Fibroblast of peridontal ligament (primary cell): Measurements from ENCODE around the gene EPHA6.
"Not testable (repeated sequence)": the region's sequence is repeated elsewhere in the genome, so short reads cannot be mapped to it uniquely, and the experiment has no call there.

Experiments used
- DNase-seq: peaks from one replicate; pipeline ENCODE4 v3.0.0-alpha.2; 2010; ENCODE audit errors: extremely low read depth

Gene EPHA6

DNA sequence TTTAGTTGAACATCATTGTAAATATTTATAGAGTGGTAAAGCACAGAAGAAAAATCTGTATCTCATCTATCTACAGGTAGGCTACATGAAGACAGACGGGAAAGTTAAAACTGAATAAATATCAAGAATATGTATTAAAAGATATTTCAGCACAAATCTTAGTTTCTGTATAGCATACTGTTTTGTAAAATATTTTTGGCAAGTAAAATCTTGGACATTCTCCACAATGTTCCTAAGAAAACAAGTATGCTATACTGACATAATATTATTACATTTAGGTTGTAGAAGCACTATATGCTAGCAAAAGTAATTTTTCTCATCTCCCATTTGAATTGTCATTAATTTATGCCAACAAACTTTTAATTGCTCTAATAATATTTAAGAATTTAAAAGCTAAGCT is 623.7 kb downstream of the EPHA6 start:
- DNase-seq, result no peak

DNA sequence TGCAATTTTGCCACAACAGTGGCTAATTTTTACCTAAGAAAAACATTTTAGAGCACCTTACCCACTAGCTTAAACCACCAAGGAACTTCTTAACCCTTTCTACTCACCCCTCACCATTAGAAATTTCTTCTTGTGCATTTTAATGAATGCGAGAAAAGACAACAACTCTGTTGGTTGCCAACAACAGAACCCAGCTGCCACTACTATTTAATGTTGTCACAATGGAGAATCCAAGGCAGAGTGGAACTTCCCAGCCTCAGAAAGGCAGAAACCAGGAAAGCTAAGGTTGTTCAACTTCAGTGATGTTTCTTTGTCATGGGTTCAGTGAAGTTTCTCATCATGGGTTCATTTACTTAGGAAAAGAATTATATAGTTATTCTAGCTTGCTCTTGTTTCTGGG is 625.0 kb downstream of the EPHA6 start:
- no peak for DNase-seq

DNA sequence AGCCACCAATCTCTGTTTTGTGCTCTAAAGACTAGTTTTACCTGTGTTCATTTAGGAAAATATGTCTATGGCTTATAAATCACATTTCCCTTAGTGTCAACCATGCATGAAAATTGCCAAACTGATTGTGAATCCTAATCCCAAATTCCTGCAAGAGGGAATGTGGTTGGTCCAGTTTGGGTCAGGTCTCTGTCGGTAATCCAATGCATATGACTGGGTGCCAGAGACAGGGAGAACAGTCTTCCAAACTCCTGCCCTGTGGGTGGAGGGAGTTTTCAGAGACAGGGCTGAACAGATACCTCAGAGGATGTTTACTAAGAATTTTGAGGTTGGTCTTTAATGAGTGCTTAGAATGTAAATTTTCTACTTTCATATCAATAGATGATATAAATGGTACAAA is 649.6 kb downstream of the EPHA6 start:
- DNase-seq, result no peak

DNA sequence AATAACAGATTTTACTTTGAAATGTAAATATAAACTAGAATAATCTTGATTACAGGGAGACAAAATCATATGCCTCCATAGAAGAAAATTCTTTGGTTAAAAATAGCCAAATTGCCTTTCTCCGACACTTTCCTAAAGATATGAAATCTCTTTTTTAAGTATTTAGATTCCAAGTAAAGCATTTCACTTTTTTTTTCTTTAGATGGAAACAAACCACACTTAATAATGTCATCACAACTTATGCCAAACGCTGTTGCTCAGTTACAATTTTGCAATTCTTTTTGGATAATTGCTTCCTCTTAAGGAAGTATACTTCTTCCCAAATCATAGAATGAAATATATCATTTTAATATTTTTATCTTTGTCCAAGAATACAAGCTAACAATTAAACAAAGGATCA is 656.1 kb downstream of the EPHA6 start:
- DNase-seq, result no peak

DNA sequence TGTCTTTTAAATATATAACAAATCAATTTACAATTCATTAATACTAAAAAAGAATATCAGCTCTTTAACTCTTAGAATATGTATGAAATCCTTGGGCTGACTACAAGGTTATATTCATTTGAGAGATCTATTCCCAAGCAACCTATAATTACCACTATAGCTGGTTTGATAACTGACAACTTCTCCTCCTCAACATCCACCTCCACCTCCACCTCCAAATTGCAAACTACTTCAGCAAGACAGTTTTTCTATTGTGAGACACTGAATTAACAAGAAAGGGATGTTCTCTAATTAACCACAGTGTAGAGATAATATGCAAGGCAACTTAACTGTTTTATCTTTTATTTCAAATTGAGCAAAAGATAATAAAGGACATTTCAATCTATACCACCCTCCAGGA is 665.3 kb downstream of the EPHA6 start:
- DNase-seq, result no peak

DNA sequence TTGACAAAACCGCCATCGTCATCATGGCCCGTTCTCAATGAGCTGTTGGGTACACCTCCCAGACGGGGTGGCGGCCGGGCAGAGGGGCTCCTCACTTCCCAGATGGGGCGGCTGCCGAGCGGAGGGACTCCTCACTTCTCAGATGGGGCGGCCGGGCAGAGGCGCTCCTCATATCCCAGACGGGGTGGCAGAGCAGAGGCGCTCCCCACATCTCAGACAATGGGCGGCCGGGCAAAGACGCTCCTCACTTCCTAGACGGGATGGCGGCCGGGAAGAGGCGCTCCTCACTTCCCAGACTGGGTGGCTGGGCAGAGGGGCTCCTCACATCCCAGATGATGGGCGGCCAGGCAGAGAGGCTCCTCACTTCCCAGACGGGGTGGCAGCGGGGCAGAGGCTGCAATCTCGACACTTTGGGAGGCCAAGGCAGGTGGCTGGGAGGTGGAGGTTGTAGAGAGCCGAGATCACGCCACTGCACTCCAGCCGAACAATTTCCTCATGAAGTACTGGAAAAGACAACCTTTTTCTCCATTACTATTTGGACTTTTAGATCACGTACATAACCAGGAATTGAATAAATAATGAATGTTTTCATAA is 666.4 kb downstream of the EPHA6 start:
- DNase-seq, result not testable (repeated sequence)

DNA sequence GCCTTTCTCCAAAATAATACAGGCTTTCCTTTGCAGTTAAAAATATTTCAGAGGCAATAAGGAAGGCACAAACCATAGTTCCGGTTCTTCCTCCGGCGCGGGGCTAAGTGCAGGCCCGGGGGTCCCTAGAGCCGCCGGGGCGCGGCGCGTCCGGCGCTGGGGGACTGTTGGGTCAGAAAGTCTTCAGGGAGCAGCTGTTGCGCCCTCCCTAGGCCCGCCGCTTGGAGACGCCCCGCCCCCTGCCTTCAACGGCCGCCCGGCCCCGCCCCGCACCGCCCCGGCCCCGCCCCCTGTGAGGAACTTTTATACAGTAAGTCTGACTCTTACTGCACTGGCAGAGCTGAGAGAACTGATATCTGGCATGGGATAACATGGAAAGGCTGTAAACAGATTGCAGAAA is 667.0 kb downstream of the EPHA6 start:
- DNase-seq, result no peak

DNA sequence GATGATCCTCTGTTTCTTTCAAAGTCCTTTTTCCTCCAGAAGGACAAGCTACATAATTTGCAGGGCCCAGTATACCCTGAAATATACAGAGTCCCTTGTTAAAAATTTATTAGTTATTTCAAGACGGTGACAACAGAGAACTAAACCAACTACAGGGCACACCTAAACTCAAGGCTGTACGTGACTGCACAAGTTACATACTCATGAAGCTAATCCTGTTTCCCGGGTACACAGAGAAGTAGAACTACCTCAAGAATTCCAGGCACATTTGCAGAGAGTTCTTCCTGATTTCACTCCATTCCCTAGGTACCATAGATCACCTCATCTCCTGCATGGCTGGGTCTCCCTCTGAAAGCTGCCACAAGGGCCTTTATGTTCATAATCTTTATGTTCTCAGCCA is 670.8 kb downstream of the EPHA6 start:
- no peak for DNase-seq

DNA sequence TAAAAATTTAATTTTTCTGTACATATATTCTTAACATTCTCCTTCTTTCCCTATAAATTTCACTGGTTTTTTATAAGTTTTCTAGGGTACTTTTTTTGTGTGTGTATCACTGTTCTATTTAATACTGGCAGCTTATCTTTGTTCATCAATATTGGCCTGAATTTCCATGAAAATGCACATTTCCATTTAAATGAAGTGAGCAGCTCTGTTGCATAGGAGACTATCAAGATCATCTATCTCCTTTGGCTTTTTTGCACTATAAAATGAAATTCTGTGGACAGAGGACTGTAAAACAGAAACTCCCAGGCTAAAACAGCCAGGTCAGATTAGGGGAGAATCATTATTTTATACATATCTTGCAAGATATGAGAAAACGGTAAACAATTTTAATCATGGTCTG is 673.2 kb downstream of the EPHA6 start:
- no peak for DNase-seq

DNA sequence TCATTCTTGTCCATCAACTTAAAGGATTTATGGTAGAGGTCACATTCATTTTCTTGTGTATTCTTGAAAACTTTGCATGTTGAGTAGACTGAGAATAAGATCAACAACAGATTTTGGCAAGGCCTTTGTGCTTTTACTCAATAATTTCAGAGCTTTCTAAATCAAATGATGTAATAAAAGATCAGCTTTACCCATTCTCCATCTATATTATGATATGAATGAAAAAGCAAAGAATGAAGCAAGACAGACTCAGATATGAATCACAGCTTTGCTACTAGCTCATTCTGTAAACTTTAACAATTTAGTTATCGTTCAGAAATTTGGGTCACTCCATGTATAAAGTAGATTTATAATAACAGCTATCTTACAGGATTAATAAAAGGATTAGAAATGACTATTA is 674.3 kb downstream of the EPHA6 start:
- DNase-seq, result no peak

DNA sequence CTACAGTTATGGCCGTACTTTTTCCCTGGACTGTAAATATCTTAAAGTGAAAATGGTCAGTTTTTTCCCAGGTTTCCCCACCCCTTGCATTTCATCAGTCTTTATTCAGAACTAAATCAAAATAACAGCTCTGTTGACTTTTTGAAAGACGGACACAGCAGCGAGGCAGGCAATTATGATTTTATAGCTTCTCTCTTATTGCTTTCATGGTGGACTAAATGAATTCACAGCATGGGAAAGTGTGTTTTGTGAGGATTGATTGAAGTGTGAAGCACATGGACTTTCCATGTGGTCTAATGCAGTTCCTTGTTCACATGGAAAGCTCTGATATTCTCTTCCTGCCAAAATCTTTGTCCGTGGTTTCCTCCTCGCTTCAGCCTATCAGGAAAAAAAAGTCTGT is 681.5 kb downstream of the EPHA6 start:
- DNase-seq, result no peak

DNA sequence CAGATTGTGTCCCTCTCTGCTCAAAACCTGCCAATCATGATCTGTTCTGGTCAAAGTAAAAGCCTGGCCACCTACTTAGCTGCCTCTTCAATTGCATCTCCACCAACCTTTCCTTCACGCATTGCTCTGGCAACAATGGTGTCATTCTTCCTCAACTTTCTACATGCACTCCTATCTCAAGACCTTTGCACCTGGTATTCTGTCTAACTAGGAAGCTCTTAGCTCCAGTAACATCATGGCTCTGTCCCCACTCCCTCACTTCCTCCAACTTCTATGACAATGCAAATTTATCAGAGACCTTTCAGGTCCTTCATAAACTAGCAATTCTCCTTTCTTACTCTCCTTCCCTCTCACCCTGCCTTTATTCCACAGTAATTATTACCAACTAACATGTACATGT is 682.7 kb downstream of the EPHA6 start:
- DNase-seq, result no peak

DNA sequence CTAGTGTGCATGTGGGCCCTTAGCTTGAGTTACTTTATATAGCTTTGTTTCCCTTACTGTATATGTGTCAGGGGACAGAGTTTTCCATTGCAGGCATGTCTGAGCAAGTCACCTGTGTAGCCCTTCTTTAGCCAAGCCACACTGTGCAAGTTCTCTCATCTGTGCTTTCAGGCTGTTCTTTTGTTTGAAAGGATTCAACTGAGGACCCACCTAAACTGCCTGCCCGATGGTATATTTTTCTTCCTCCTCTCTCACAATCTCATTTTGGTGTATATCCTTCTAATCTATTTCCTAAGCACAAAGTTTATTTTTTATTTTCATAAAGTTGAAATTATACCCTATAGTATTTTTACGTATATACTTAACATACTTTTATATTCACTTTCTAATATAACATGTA is 690.1 kb downstream of the EPHA6 start:
- DNase-seq, result no peak

DNA sequence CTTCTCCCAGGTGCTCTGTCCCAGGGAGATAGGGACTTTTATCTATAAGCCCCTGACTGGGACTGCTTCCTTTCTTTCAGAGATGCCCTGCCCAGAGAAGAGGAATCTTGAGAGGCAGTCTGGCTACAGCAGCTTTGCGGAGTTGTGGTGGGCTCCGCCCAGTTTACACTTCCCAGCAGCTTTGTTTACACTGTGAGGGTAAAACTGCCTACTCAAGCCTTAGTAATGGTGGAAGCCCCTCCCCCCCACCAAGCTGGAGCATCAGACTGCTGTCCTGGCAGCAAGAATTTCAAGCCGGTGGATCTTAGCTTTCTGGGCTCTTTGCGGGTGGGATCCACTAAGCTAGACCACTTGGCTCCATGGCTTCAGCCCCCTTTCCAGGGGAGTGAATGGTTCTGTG is 696.4 kb downstream of the EPHA6 start:
- no peak for DNase-seq

DNA sequence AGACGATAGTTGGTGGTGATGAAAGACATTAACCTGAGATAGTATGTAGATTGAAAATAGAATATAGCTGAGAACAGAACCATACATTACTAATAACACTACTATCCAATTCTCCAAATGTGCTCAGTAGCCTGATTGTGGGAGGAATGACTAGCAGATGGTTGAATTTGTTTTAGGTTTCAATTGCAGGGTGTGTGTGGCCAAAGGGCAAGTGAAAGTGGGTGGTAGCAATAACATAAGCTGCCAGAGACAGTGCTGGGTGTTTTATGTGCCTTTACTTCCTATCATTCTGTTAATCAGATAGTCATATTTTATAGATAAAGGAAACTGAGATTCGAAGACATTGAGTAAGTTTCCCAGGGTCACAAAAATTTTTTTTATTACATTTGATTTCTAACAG is 700.7 kb downstream of the EPHA6 start:
- DNase-seq, result no peak

DNA sequence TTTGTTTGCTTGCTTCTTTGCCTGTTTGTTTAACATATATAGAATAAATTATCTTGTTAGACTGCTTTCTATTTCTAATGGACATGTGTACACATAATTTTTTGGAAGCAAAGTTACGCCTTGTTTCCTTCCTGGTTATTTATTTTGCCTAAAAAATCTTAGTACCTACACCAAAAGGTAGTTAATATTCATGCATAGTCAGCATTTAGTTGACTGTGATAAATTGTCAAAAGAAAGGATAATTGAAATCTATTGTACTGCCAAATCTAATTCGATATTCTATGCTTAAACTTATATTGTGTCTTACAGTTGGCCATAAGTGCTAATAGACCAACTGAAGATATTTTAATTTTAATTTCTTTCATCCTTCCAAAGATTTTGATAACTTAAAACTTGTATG is 716.3 kb downstream of the EPHA6 start:
- no peak for DNase-seq

DNA sequence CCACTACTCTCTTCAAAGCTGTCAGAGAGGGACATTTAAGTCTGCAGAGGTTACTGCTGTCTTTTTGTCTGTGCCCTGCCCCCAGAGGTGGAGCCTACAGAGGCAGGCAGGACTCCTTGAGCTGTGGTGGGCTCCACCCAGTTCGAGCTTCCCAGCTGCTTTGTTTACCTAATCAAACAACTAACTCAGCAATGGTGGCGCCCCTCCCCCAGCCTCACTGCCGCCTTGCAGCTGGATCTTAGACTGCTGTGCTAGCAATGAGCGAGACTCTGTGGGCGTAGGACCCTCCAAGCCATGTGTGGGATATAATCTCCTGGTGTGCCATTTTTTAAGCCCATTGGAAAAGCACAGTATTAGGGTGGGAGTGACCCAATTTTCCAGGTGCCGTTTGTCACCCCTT is 733.2 kb downstream of the EPHA6 start:
- not testable (repeated sequence) for DNase-seq

DNA sequence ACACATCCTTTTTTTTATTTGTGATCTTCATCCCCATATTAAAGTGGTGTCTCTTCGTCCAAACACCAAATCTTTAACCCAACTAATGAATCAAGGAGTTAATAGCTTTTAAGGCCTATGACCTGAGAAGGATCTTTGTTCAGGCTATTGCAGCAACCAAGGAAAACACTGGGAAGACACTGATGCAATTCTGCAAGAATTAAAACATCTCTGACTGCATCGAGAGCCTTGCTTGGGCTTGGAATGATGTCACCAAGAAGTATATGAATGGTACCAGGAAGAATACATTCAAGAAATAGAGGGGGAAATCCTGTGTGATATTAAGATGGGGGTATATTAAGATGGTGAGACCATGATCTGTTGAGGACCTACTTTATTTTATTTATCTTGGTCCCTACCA is 736.0 kb downstream of the EPHA6 start:
- no peak for DNase-seq

DNA sequence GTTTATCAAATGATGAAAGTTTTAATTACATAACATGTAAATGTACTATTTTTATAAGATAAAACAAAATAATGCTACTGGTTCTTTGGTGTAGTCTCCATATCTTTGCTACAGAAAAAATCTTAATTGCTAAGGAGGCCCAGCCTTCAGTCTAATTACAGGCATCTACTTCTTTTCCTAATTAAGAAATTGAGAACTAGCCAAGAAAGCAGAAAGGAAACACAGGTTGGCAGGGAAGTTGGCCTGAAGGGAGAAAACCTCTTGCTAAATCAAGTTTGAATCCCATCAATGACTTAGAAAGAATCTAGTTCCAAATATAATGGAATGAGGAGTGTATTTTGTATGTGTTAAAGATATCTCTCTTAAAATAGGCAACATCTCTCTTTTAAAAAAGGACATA is 737.8 kb downstream of the EPHA6 start:
- DNase-seq, result no peak

DNA sequence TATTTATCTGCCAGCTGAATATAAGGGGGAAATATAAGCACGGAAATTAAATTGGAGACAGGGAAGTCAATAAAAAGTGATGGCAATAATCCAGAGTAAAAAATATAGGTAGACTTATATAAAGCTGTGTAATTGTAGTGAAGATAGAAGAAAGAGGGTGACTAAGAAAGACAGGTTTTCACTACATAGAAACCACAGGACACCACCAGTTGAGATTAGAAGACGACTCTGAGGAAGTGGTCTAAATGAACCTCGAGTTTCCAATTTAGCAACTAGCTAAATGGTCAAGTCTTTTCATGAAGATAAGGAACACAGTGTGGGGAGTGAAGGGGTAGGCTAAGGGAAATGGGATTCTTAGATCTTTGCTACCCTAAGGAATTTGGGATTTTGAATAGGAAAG is 761.3 kb downstream of the EPHA6 start:
- DNase-seq, result no peak

DNA sequence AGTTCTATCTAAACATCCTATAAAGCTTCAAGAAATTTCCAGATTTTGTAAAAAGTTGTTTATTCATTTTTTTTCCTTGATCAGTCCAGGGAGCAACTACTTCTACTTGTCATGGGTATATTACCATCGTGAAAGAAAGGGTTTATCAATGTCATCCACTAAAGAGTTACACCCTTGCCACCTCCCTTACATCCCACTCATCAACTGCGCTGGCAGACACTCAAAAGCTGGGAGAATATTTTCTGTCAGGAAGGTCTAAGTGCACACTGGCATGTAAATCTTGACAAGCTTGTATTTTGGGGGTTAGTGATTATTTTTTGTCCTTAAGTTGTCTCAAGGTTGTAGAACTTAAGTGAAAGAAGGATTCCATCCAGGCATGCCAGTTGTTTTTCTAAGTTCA is 761.8 kb downstream of the EPHA6 start:
- DNase-seq, result no peak

DNA sequence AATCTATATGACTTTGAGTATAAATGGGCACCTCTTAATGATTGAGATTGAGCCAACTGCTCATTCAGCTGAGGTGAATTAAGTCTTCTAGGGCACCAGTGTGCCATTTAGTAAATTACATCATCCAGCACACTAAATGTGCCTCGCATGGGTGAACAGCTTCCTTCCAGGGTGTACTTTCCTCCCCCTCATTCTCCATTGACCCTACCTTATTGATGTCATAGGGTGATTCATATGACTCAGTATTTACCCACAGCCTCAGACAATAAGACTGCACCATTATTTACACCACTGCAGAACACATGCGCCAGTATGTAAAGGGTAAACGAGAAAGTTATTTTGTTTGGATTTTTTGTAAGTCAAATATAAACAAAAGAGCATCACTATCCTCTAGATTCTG is 765.0 kb downstream of the EPHA6 start:
- DNase-seq, result no peak

DNA sequence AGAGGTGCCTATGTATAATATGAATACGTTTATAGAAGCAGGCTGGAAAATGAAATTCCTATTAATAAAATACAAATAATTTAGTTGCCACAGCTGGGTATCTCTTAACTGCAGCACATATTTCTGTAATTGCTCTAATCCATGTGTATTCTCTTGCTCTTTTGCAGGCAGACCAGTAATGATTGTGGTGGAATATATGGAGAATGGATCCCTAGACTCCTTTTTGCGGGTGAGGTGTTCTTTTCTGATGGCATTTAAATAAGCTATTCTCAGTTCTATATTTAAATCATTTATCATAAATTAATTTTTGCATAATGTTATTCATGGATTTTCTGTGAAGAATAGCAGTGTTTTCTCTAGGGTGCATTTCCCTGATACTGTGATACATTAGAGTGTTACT is 796.2 kb downstream of the EPHA6 start:
- DNase-seq, result no peak

DNA sequence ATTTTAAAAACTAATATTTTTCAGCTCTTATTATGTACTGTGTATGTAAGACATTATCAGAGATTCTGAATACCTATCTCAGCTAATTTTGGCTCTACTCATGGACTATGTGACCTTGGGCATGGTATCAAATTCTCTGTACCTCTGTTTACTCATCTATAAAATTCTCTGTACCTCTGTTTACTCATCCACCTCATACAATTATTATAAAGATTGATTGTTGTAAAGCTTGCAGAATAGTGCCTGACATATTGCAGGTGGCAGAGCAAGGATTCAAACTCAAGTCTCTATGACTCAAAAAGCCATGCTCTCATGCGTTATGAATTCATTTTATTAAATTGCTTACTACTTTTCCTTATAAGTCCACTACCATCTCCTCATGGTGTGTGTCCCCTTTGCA is 798.2 kb downstream of the EPHA6 start:
- DNase-seq, result no peak

DNA sequence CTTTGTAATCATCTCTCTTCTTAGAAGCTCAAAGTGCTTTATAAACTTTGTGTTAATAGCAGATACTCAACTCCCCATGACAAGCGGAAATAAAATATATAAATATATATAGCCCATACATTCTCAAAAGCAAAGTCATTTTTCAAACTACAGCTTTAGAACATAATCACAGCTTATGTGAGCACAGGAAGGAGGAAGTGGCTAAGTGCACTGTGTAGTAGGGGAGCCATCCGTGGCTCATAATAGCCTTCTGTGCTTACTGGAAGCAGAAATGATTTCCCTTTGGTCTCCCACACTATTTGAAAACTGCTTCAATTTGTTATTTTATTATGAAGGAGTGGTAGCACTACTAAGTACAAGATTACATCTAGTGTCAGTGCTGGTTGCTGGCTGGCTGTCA is 798.7 kb downstream of the EPHA6 start:
- no peak for DNase-seq
